K562 (cell line): ENCODE results near the gene WDR90. TPM values are rescaled to one million over a fixed set of nuclear protein-coding genes. Genes with fewer than 3 reads are reported as not detected.

Source experiments
- CHD4 ChIP-seq: fragments of 200-600 bp; sonication (generic); IDR thresholded peaks from 3 replicates; pipeline ENCODE4 v1.6.1; 2012; ENCODE audit warnings: low read depth, mild to moderate bottlenecking, mixed read lengths, low read length, inconsistent platforms; ENCODE audit not compliant: insufficient read depth, insufficient replicate concordance, poor library complexity, severe bottlenecking
- EP300 ChIP-seq: IDR thresholded peaks from 2 replicates; pipeline ENCODE4 v1.6.1; 2012; ENCODE audit warnings: low read length, improper control_type of control experiment
- ETS1 ChIP-seq: conservative IDR thresholded peaks from 2 replicates; pipeline ENCODE4 v1.6.1; 2011; ENCODE audit warnings: low read depth, mild to moderate bottlenecking, low read length; ENCODE audit not compliant: control insufficient read depth
- MAFF ChIP-seq: IDR thresholded peaks from 2 replicates; pipeline ENCODE4 v1.6.1; 2012; ENCODE audit warnings: low read length, improper control_type of control experiment
- MNT ChIP-seq, 2 experiments: fragments of 450-650 bp; conservative IDR thresholded peaks; 2 replicates each; pipeline ENCODE4 v1.6.1; 2017; ENCODE audit warnings: mild to moderate bottlenecking in 2 of 2, moderate library complexity in 2 of 2
- NFIX ChIP-seq: fragments of 250-450 bp; sonication (Bioruptor Pico); IDR thresholded peaks from 2 replicates; pipeline ENCODE4 v1.4.0; 2020; ENCODE audit warnings: low read depth, mild to moderate bottlenecking, moderate library complexity
- PML ChIP-seq: IDR thresholded peaks from 2 replicates; pipeline ENCODE4 v1.6.1; 2012; ENCODE audit warnings: low read length, inconsistent platforms
- PRMT5 ChIP-seq: sonication (generic); formaldehyde crosslinking; IDR thresholded peaks from 2 replicates; pipeline ENCODE4 v1.5.0; 2020; ENCODE audit warnings: missing genetic modification reagents
- RBM25 ChIP-seq: fragments of 200-400 bp; formaldehyde crosslinking; IDR thresholded peaks from 2 replicates; pipeline ENCODE4 v1.6.1; 2018; ENCODE audit warnings: low read length, low read depth, moderate library complexity; ENCODE audit not compliant: severe bottlenecking
- RFX1 ChIP-seq: fragments of 450-650 bp; IDR thresholded peaks from 2 replicates; pipeline ENCODE4 v1.6.1; 2016; ENCODE audit warnings: mild to moderate bottlenecking, moderate library complexity
- SREBF1 ChIP-seq: fragments of 150-350 bp; IDR thresholded peaks from 2 replicates; pipeline ENCODE4 v1.6.1; 2014; ENCODE audit warnings: antibody characterized with exemption, low read depth, low read length, borderline replicate concordance
- ZKSCAN3 ChIP-seq: fragments of 250-450 bp; sonication (Bioruptor Pico); IDR thresholded peaks from 2 replicates; pipeline ENCODE4 v1.4.0; 2020
- ZNF217 ChIP-seq: sonication (generic); formaldehyde crosslinking; IDR thresholded peaks from 2 replicates; pipeline ENCODE4 v1.8.0; 2022; ENCODE audit warnings: mild to moderate bottlenecking, missing genetic modification reagents
- ZNF23 ChIP-seq: fragments of 250-450 bp; sonication (Bioruptor Pico); IDR thresholded peaks from 2 replicates; pipeline ENCODE4 v1.4.0; 2020; ENCODE audit warnings: mild to moderate bottlenecking
- ZNF24 ChIP-seq: fragments of 450-650 bp; IDR thresholded peaks from 2 replicates; pipeline ENCODE4 v1.6.1; 2016
- ZNF444 ChIP-seq: fragments of 250-450 bp; sonication (Bioruptor Pico); IDR thresholded peaks from 2 replicates; pipeline ENCODE4 v1.4.0; 2020; ENCODE audit warnings: mild to moderate bottlenecking, moderate library complexity
- polyA plus RNA-seq, 8 experiments: library from polyadenylated mRNA; depleted of rRNA in 4 of 8; stranded (reverse) in 5 of 8; unstranded in 3 of 8; fragments of >200 nt; fragmentation: Nextera tagmentation in 2 of 8; fragmentation: Illumina TruSeq in 1 of 8; extraction: Ambion mirVana in 2 of 8; extraction: Trizol in 1 of 8; gene quantifications; 2 replicates each; pipeline versions ENCODE4 v1.2.1 to v1.2.3, GENCODE V29; 2011 to 2014; ENCODE audit warnings: inconsistent platforms in 1 of 8, missing spikeins in 1 of 8
- total RNA-seq, 7 experiments: library from RNA; depleted of rRNA in 6 of 7; stranded (reverse); fragments of >200 nt in 6 of 7; fragmentation: Illumina TruSeq in 2 of 7; extraction: Trizol in 2 of 7; gene quantifications; 2 replicates each; pipeline versions ENCODE4 v1.2.1 to v1.2.3, GENCODE V29; 2011 to 2021; ENCODE audit warnings: low replicate concordance in 1 of 7
- TF ChIP-seq, protein P1 (sequence below): IDR thresholded peaks from 2 replicates; pipeline ENCODE4 v1.6.1; 2016; ENCODE audit warnings: missing genetic modification characterization, missing compliant biosample characterization
- TF ChIP-seq, protein P2 (sequence below): fragments of 450-650 bp; IDR thresholded peaks from 2 replicates; pipeline ENCODE4 v1.6.1; 2014; ENCODE audit warnings: low read depth, mild to moderate bottlenecking, moderate library complexity, borderline replicate concordance
- TF ChIP-seq, protein P3 (sequence below): sonication (generic); formaldehyde crosslinking; IDR thresholded peaks from 2 replicates; pipeline ENCODE4 v1.8.0; 2022; ENCODE audit warnings: mild to moderate bottlenecking, missing genetic modification reagents

The WDR90 gene
- total and polyA plus RNA-seq, 9 of the 15 experiments (the other 6 are each of a cell fraction or from before 2014, with no cell fraction given) = 0.44 to 12.6 (median 3.3) TPM

GRCh38 chr16:636206-637080 lies 12.7 kb upstream of the WDR90 start, which contains the start of gene METTL26 (continued):
- TF ChIP-seq, protein P1, sequence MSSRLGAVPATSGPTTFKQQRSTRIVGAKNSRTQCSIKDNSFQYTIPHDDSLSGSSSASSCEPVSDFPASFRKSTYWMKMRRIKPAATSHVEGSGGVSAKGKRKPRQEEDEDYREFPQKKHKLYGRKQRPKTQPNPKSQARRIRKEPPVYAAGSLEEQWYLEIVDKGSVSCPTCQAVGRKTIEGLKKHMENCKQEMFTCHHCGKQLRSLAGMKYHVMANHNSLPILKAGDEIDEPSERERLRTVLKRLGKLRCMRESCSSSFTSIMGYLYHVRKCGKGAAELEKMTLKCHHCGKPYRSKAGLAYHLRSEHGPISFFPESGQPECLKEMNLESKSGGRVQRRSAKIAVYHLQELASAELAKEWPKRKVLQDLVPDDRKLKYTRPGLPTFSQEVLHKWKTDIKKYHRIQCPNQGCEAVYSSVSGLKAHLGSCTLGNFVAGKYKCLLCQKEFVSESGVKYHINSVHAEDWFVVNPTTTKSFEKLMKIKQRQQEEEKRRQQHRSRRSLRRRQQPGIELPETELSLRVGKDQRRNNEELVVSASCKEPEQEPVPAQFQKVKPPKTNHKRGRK = no peak
- TF ChIP-seq PML (peak; percentile 26; the same call in 1 of the 2 replicates), MNT (conservative IDR thresholded peaks at IDR 0.05) (peak; percentile 89 to 97), CHD4 (no peak), ZKSCAN3 (no peak), PRMT5 (CRISPR knock-in tag) (no peak), SREBF1 (peak; percentile 69; the same call in 1 of the 2 replicates), ZNF23 (CRISPR knock-in tag) (no peak), ZNF444 (CRISPR knock-in tag) (no peak), RBM25 (no peak), RFX1 (no peak), ETS1 (peak; percentile 92), NFIX (0 out of 2 replicates have a peak, but pooled peaks have one; percentile 11), ZNF217 (CRISPR knock-in tag) (no peak), ZNF24 (no peak; the same call in 1 of the 2 replicates), EP300 (peak; percentile 69), MAFF (no peak)
- TF ChIP-seq, protein P2, sequence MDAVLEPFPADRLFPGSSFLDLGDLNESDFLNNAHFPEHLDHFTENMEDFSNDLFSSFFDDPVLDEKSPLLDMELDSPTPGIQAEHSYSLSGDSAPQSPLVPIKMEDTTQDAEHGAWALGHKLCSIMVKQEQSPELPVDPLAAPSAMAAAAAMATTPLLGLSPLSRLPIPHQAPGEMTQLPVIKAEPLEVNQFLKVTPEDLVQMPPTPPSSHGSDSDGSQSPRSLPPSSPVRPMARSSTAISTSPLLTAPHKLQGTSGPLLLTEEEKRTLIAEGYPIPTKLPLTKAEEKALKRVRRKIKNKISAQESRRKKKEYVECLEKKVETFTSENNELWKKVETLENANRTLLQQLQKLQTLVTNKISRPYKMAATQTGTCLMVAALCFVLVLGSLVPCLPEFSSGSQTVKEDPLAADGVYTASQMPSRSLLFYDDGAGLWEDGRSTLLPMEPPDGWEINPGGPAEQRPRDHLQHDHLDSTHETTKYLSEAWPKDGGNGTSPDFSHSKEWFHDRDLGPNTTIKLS = peak; percentile 94
- TF ChIP-seq, protein P3, sequence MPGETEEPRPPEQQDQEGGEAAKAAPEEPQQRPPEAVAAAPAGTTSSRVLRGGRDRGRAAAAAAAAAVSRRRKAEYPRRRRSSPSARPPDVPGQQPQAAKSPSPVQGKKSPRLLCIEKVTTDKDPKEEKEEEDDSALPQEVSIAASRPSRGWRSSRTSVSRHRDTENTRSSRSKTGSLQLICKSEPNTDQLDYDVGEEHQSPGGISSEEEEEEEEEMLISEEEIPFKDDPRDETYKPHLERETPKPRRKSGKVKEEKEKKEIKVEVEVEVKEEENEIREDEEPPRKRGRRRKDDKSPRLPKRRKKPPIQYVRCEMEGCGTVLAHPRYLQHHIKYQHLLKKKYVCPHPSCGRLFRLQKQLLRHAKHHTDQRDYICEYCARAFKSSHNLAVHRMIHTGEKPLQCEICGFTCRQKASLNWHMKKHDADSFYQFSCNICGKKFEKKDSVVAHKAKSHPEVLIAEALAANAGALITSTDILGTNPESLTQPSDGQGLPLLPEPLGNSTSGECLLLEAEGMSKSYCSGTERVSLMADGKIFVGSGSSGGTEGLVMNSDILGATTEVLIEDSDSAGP (CRISPR knock-in tag) = peak; percentile 100
